ENCODE measurements around the gene CARMIL1. TPM values are rescaled to one million over a fixed set of nuclear protein-coding genes. Genes with fewer than 3 reads are reported as not detected.

Gene CARMIL1
- total RNA-seq, 4 donors from 2014 or later: 11.8 to 23.2 (median 17.1) TPM

- Histone ChIP-seq H3K36me3 (no peaks in the 10 kb centered on the region), H3K4me1 (no peaks in the 10 kb centered on the region), H3K4me3 (no peak overlapping the region), H3K9me3 (no peaks in the 10 kb centered on the region), H3K27me3 (no peaks in the 10 kb centered on the region), H3K27ac (no peak overlapping the region)
- intact Hi-C loops (cut with DNase I; ENCODE audit: low total_unique reads): no loop called here
- no peak for TF ChIP-seq CTCF (IDR thresholded peaks at IDR 0.05)
- TF ChIP-seq POLR2A (IDR thresholded peaks at IDR 0.05): no peak
- DNase-seq: no peak
Measured at GRCh38 chr6:25327432-25327831, 48.3 kb downstream of the CARMIL1 start.

- no peaks in the 10 kb centered on the region for H3K4me1 ChIP-seq
- no peak overlapping the region for H3K4me3 ChIP-seq
- no peaks in the 10 kb centered on the region for H3K9me3 ChIP-seq
- H3K27ac ChIP-seq: no peak overlapping the region
- intact Hi-C loops (cut with DNase I; ENCODE audit: low total_unique reads): no loop called here
- TF ChIP-seq POLR2A (IDR thresholded peaks at IDR 0.05) (no peak), CTCF (IDR thresholded peaks at IDR 0.05) (no peak)
- no peaks in the 10 kb centered on the region for H3K27me3 ChIP-seq
- no peak for DNase-seq
- no peaks in the 10 kb centered on the region for H3K36me3 ChIP-seq
Measured at GRCh38 chr6:25329161-25329817, 50.1 kb downstream of the CARMIL1 start.

- no peak overlapping the region for H3K4me3 ChIP-seq
- H3K27me3 ChIP-seq: no peaks in the 10 kb centered on the region
- intact Hi-C loops (cut with DNase I; ENCODE audit: low total_unique reads): no loop called here
- H3K36me3 ChIP-seq: no peaks in the 10 kb centered on the region
- no peak for TF ChIP-seq POLR2A (IDR thresholded peaks at IDR 0.05)
- TF ChIP-seq CTCF (IDR thresholded peaks at IDR 0.05): no peak
- H3K4me1 ChIP-seq: no peaks in the 10 kb centered on the region
- no peak for DNase-seq
- H3K9me3 ChIP-seq: no peaks in the 10 kb centered on the region
- no peak overlapping the region for H3K27ac ChIP-seq
Measured at GRCh38 chr6:25329982-25330381, 50.8 kb downstream of the CARMIL1 start.

GRCh38 chr6:25330796-25331685 is 51.9 kb downstream of the CARMIL1 start:
- Histone ChIP-seq H3K27me3 (no peaks in the 10 kb centered on the region), H3K4me1 (no peaks in the 10 kb centered on the region), H3K36me3 (no peaks in the 10 kb centered on the region), H3K27ac (no peak overlapping the region), H3K4me3 (no peak overlapping the region), H3K9me3 (no peaks in the 10 kb centered on the region)
- TF ChIP-seq CTCF (IDR thresholded peaks at IDR 0.05): no peak
- TF ChIP-seq POLR2A (IDR thresholded peaks at IDR 0.05): no peak
- intact Hi-C loops (cut with DNase I; ENCODE audit: low total_unique reads): no loop called here
- no peak for DNase-seq

GRCh38 chr6:25332165-25332564 is 53.0 kb downstream of the CARMIL1 start:
- H3K4me3 ChIP-seq: no peak overlapping the region
- H3K4me1 ChIP-seq: no peaks in the 10 kb centered on the region
- TF ChIP-seq CTCF (IDR thresholded peaks at IDR 0.05) (no peak), POLR2A (IDR thresholded peaks at IDR 0.05) (no peak)
- intact Hi-C loops (cut with DNase I; ENCODE audit: low total_unique reads): no loop called here
- H3K27ac ChIP-seq: no peak overlapping the region
- no peaks in the 10 kb centered on the region for H3K27me3 ChIP-seq
- H3K36me3 ChIP-seq: no peaks in the 10 kb centered on the region
- no peak for DNase-seq
- no peaks in the 10 kb centered on the region for H3K9me3 ChIP-seq
